ENCODE results near the gene RFESD. TPM values are rescaled to one million over a fixed set of nuclear protein-coding genes. Genes with fewer than 3 reads are reported as not detected.

The RFESD gene
- total and polyA plus RNA-seq, 2 of the 13 experiments (the other 11 are each of a cell fraction or from before 2014, with no cell fraction given): 1.1 to 2.2 TPM

- TF ChIP-seq ZNF552 (CRISPR knock-in tag; IDR thresholded peaks at IDR 0.05; ENCODE audit: borderline replicate concordance) (peak; percentile 40; the same call in 1 of the 2 replicates), ZNF263 (CRISPR knock-in tag; IDR thresholded peaks at IDR 0.05) (0 out of 2 replicates have a peak, but pooled peaks have one; percentile 17), TMF1 (CRISPR knock-in tag; IDR thresholded peaks at IDR 0.05; ENCODE audit: low read depth) (peak; percentile 71; the same call in 1 of the 2 replicates), NRL (CRISPR knock-in tag; IDR thresholded peaks at IDR 0.05; ENCODE audit: borderline replicate concordance) (peak; percentile 70), CAMTA2 (CRISPR knock-in tag; IDR thresholded peaks at IDR 0.05; ENCODE audit: borderline replicate concordance) (0 out of 2 replicates have a peak, but pooled peaks have one; percentile 26), ZNF12 (CRISPR knock-in tag; IDR thresholded peaks at IDR 0.05) (0 out of 2 replicates have a peak, but pooled peaks have one; percentile 11), TFE3 (CRISPR knock-in tag; IDR thresholded peaks at IDR 0.05) (no peak), ZNF180 (CRISPR knock-in tag; IDR thresholded peaks at IDR 0.05; ENCODE audit: borderline replicate concordance, low read depth) (no peak), MLXIP (CRISPR knock-in tag; IDR thresholded peaks at IDR 0.05; ENCODE audit: borderline replicate concordance) (0 out of 2 replicates have a peak, but pooled peaks have one; percentile 27), ZNF30 (CRISPR knock-in tag; IDR thresholded peaks at IDR 0.05) (0 out of 2 replicates have a peak, but pooled peaks have one; percentile 69), ZNF709 (CRISPR knock-in tag; IDR thresholded peaks at IDR 0.05) (peak; percentile 49; the same call in 1 of the 2 replicates), ELF3 (CRISPR knock-in tag; IDR thresholded peaks at IDR 0.05) (0 out of 2 replicates have a peak, but pooled peaks have one; percentile 40), ZNF547 (CRISPR knock-in tag; IDR thresholded peaks at IDR 0.05) (peak; percentile 80), RBFOX2 (IDR thresholded peaks at IDR 0.05; ENCODE audit: low read depth, low read length) (peak; percentile 55), ZFX (CRISPR knock-in tag; IDR thresholded peaks at IDR 0.05; ENCODE audit: low read depth) (no peak; the same call in none of the 2 replicates), GFI1 (CRISPR knock-in tag; IDR thresholded peaks at IDR 0.05; ENCODE audit: borderline replicate concordance) (peak; percentile 29; the same call in 1 of the 2 replicates), ZMYM2 (CRISPR knock-in tag; IDR thresholded peaks at IDR 0.05) (0 out of 2 replicates have a peak, but pooled peaks have one; percentile 21), ZBTB7B (CRISPR knock-in tag; IDR thresholded peaks at IDR 0.05) (0 out of 2 replicates have a peak, but pooled peaks have one; percentile 42), ZNF18 (CRISPR knock-in tag; IDR thresholded peaks at IDR 0.05; ENCODE audit: insufficient replicate concordance) (no peak), DBP (CRISPR knock-in tag; IDR thresholded peaks at IDR 0.05; ENCODE audit: not compliant biosample characterization) (peak; percentile 51), ZFP90 (CRISPR knock-in tag; IDR thresholded peaks at IDR 0.05; ENCODE audit: borderline replicate concordance) (peak; percentile 45; the same call in 1 of the 2 replicates)
Measured at GRCh38 chr5:95620870-95621838, 25.4 kb upstream of the RFESD start (continued).
